ENCODE data around the gene SYTL3.

Gene SYTL3

DNA sequence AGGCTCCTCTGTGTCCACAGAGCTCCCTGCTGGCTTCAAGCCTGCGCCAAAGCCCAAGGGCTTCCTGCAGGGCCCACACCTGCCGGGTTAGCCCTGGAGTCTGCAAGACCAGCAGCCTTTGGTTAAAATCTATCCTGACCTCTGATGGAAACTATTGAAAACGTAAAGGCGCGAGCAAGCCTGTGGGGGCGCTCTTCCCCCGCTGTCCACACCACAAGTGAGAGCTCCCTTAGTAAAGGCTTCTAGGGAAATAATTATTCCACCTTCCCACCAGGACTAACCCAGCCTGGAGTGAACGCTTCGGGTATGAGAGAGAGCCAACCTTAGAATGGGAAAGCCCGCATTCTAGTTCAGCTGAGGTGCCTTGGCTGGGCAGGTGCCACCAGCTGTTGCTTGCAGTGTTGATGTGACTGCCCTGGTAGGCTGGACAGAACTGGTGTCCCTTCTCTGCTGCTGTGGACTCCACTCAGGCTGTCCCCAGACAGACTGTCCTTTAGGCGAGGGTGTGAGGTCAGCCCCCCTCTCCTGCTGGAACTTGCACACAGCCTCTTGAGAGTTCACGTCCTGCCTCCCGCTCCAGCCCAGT lies 68.7 kb downstream of the SYTL3 start:
- DNase-seq (ENCODE audit: low read depth), result no peak

DNA sequence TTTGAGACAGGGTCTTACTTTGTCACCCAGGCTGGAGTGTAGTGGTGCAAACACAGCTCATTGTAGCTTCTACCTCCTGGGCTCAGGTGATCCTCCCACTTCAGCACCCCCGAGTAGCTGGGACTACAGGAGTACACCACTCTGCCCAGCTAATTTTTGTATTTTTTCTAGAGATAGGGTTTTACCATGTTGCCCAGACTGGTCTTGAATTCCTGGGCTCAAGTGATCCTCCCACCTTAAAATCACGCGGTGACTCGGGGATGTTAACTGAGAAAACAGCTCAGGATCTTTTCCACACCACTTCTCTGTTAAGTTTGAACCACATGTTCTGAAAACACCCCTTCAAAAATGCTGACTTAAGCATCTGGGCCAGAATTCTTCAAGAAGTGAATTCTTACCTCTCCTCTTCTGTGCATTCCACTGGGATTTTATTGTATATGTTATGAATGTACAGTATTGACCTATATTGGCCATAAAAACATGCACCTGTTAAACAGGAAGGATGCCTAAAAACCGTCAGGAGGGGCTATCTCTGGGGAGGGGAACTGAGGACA lies 72.4 kb downstream of the SYTL3 start:
- no peak for DNase-seq (ENCODE audit: low read depth)

DNA sequence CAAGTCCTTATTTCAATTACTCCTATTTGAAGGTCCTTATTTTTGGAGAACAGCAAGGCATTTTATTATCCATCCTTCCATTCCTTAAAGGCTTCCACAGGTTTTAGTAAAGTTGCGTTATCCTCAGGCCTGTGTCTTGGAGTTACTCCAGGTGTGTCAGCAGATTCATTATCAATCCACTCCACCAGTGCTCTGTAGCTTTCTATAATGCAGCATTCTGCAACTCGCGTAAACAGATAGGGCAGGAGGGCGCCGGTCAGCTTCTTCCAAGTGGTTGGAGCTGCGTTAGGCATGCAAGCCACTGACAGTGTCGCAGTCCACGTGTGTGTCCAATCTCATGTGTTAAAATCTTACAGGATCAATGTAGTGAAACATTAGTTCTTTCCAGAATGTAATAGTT lies 75.8 kb downstream of the SYTL3 start:
- DNase-seq (ENCODE audit: low read depth), result no peak

DNA sequence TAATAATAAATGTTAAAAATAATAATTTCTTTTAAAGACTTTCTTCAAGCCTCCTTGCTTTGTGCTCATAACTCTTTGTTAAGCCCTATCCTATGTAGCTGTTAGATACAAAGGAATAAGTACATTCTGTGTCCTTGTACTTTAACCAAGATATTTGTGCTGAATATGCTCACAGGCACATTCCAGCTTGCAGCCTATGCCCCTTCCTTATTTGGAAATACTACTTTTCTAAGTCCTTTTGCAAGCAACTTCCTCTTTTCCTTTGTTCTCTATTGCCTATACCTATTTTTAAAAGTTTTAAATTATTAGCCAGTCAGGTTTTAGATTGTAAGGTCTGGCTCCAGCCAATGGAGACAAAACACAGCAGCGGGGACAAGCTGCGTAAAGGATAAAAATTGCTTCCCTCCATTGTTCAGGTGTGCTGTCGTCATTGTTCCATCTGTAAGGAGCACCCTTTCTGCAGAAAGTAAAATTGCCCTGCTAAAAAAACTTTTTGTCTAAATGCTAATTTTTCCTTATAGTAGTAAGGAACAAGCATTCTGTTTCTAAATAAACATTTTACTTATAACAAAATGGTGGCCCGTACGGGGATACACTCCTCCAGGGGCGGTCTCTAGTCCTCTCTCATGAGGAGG lies 80.2 kb downstream of the SYTL3 start:
- DNase-seq (ENCODE audit: low read depth), result no peak

DNA sequence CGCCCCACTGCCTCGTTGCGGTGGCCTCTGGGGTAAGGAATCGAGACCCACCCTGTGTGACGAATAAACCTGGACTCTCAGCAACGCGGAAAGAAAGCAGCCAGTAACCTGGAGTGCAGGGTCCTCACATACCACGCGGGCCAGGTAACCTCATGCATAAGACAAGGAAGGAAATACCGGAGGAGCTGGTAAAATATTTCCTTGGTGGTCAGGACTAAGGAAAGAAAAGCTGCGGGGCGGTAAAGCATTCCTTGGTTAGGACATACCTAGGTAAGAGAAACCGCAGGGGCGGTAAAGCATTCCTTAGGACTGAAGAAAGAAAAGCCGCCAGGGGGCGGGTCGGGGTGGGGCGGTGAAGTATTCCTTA lies 80.7 kb downstream of the SYTL3 start:
- DNase-seq (ENCODE audit: low read depth), result no peak

DNA sequence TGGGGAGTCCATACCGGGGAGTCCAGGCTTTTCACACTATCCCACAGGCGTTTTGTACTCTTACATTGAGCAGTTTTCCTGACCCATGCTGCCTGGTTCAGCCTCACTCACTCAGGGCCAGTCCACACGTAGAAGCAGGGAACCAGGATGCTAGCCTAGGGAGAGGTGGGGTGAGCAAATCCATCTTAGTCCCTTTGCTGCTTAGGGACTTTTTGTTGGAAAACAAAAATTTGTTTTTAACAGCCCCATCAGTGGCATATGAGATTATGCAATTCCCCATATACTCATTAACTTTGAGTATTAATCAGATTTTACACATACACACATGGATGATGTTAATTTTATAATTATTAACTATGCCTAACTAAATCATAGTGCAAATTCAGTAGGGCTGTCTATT lies 85.2 kb downstream of the SYTL3 start:
- no peak for DNase-seq (ENCODE audit: low read depth)

DNA sequence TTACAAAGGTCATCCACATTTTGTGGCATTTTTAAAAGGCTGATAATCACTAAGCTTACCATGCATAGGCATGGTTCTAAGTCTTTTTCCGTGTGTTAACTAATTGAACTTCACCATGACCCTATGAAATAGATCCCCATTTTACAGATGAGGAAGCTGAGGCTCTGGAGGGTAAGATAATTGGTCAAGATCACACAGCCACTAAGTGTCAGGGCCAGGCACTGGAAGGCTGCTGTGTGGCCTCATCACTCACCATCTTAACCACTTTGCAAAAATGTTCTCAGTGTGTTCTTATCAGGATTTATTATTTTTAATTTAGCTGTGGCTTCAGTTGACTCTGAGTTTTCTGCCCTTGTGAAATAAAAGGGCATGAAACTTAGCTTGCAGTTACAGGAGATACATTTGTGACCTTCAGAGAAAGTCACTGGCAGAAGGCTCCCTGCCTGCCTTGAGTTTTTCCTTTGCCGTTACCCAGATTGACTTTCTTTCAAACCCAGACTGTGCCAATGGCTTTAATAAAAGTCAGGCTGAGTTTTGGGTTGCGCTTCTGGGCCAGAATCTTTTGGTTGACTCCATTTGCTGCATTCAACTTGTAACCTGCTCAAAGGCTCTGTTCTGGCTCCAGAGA lies 87.3 kb downstream of the SYTL3 start:
- DNase-seq (ENCODE audit: low read depth), result no peak

DNA sequence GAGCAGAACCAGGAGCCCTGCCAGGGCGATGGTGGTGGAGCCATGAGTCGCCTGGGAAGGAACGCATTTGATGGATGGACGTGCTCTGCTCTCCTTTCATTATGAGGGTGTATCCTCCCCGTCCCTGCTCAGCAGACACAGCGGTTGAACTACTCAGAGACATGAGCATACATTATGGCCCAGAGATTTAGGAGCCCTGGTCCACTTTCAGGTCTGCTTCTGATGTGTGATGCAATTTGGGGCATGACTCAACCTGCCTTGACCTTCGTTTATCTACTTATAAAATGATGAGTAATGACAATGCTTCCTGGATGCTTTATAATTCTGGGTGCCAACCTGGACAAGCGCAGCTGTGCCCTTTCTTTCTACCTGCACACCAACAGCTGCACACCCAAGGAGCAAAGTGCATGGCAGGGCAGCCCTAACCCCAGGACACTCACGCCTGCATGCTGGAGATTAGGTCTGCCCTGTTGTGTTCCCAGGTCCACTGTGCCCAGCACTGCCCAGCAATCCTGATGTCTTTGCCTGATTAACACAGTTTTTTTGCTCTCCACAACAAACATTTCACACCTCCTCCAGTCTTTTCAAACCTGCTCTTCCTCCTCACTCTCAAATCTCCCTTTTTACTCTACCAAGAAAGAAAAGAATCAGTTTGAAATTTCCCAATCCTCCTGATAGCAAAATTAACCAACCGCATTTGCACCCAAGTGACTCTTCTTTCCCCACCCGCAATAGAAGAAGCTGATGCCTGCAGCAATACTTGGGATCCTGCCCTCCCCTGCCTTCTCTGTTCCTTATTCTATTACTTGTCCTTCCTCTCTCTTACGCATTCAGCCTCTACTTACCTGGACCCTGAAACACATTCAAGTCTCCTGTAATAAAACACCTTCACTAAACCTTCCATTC lies 88.1 kb downstream of the SYTL3 start:
- DNase-seq (ENCODE audit: low read depth), result no peak

DNA sequence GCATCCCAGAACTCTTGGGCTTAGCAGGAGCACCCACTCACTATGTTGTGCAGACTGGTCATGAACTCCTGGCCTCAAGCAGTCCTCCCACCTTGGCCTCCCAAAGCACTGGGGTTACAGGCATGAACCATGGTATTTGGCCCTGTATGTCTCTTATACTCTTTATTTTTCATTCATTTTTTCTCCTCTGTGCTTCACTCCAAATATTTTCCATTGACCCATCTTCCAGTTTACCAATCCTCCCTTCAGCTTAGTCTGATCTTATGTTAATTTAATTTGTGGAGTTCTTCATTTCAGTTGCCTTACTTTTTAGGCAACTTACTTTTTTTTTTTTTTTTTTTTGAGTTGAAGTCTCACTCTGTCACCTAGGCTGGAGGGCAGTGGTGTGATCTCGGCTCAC lies 89.8 kb downstream of the SYTL3 start:
- no peak for DNase-seq (ENCODE audit: low read depth)

DNA sequence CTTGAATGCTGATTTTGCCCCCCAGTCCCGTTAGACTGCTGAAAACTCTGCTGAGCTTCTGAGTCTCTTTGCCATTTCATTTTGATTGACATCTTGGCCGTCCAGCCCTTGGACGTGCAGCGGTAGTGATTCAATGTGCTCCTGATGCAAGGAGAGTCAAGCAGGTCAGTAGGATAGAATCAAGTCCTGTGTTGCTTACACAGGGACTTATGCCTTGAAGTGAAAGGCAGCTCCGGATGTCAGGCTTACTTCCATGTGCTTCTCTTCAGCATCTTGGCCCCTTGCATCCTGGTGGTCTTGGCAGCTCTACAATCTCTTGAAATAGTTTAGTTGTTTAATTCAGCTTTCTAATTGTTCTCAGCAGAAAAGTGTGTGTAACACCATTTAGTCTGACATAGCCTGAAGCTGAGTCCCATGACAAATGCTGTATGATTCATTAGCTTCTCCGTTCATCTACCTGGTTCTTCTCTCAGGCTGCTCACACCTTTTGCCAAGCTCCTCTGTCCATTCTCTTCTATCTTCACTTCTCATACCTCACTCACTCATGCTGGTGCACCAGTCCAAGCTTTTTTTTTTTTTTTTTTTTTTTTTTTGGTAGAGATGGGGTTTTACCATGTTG lies 93.3 kb downstream of the SYTL3 start:
- DNase-seq (ENCODE audit: low read depth), result no peak

DNA sequence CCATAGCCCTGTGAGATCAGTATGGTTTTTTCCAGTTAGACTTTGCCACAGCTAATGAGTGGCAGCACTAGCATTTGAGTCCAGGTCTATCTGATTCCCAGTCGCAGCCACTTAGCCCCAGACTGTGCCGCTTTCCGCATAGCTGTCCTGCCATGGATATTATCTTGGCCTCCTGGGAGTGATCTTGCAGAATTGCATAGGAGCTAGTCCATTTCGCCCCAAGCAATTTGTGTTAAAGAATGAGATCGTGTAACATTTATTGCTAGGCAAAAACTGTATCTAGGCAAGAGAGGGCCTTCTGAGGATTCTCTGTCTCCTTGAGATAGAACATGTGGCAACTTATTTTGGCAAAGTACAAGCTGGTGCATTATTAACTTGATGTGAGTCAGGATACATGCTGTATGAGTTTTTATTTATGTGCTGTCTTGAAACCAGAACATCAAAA lies 95.2 kb downstream of the SYTL3 start:
- no peak for DNase-seq (ENCODE audit: low read depth)

DNA sequence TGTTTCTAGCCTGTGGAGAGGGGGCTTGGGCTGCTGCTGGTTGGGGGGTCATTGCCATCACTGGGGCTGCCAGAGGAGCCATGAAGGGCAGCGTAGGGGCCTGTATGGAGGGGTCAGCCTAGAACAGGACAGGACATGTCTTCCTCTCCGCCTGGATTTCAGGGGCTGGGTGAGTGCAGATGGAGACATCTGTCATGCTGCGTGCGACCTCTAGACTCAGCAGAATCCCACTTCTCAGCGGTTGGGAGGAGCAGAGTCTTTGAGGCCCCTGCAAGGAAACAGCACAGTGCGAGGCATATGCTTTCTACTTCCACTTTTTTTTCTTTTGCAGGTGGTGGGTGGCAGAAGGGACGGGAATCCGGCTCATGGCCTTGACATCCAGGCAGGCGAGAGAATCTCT lies 101.4 kb downstream of the SYTL3 start:
- DNase-seq (ENCODE audit: low read depth), result no peak

DNA sequence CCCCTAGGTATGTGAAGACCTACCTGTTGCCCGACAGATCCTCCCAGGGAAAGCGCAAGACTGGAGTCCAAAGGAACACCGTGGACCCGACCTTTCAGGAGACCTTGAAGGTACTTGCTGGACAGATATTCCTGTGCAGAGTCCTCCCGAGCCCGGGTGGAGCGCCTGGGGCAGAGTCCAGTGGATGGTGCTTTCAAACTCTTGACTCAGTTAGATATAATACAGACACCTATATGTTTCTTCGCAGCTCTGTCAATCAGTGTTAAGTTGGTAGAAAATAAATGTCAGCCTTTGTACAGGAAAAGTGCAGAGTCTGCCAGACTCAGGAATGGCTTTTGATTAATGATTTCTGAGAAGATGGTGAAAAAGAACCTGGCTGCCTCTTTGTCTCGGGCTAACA lies 102.1 kb downstream of the SYTL3 start:
- DNase-seq (ENCODE audit: low read depth), result no peak

DNA sequence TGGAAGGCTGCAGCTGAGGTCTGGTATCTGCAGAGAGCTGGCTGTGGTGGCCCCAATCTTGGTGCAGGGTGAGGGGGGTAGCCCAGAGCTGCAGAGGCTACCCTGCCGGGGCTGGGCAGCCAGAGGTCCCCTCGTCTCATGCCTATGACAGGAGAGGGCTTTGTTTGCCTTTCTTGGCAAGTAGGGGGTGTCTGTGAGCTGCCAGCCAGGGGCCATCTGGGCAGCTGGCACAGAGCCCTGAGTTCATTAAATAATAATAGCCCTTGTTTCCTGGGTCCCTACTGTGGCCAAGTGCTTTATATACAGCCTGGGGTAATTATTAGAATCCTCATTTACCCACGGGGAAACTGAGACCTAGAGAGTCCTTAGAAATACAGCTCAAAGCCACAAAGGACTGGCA lies 102.8 kb downstream of the SYTL3 start:
- no peak for DNase-seq (ENCODE audit: low read depth)

DNA sequence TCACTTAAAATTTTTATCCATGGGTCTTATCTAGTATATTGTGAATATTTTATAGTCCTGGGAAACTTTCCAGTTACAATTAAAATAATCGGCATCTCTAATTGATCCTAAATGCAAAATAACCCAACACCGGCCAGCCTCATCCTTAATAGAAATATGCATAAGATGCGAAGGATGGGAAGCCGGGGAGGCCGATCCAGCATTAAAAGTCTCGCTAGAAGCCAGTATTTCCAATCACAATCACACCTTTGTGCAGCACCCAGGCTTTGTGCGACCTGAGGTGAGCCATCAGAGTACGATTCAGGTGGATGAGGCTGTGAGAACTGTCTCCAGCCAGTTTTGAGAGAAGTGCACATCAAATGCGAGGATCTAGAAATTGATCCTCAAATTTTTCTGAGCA lies 104.0 kb downstream of the SYTL3 start:
- DNase-seq (ENCODE audit: low read depth), result no peak

DNA sequence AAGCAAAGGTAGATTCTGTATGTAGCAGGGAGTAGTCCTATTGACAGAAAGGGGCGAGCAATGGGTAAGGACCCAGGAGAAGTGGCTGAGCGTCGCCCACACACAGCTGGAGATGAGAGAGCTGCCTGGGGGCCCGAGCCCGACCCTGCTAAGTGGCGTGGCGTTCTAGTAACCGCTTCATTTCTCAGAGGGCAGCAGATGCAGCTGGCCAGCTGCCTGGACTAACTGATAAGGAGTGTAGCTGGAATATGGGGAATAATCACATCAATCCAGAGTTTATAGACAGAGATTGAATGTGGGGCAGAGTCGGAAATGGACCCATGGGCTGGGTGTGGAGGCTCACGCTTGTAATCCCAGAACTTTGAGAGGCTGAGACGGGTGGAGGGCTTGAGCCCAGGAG lies 104.9 kb downstream of the SYTL3 start:
- DNase-seq (ENCODE audit: low read depth), result no peak

DNA sequence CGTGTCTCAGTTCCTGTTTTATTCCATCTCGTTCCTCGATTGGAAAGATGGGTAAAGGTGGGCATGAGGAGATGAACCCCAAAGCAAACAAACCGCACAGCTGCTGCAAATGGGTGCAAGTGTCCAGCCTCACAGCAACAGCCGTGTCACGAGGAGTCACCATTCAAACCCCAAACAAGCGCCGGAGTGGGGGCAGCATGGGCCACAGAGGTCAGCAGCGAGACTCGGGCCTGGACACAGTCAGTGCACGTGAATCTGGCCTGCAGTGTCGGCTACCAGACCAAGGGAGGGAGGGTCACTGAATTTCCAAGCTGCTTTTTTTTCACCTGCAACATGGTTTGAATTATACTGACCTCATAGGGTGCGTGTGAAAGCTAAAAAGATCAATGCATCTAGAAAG lies 105.8 kb downstream of the SYTL3 start:
- no peak for DNase-seq (ENCODE audit: low read depth)

DNA sequence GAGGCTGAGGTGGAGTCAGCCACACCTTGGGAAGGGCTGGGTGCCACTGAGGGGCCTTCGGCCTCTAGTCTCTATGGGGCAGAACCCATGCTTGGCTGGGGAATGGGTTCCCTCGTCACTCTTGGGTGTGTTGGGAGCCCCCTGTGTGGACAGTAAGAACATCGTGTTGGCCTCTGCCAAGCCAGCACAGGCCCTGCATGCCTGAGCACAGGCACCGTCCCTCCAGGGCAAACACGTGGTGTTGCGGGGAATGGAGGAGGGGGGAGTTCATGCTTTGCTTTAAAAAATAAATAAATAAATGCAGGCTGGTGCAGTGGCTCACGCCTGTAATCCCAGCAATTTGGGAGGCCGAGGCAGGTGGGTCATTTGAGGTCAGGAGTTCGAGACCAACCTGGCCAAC lies 106.3 kb downstream of the SYTL3 start:
- DNase-seq (ENCODE audit: low read depth), result no peak

DNA sequence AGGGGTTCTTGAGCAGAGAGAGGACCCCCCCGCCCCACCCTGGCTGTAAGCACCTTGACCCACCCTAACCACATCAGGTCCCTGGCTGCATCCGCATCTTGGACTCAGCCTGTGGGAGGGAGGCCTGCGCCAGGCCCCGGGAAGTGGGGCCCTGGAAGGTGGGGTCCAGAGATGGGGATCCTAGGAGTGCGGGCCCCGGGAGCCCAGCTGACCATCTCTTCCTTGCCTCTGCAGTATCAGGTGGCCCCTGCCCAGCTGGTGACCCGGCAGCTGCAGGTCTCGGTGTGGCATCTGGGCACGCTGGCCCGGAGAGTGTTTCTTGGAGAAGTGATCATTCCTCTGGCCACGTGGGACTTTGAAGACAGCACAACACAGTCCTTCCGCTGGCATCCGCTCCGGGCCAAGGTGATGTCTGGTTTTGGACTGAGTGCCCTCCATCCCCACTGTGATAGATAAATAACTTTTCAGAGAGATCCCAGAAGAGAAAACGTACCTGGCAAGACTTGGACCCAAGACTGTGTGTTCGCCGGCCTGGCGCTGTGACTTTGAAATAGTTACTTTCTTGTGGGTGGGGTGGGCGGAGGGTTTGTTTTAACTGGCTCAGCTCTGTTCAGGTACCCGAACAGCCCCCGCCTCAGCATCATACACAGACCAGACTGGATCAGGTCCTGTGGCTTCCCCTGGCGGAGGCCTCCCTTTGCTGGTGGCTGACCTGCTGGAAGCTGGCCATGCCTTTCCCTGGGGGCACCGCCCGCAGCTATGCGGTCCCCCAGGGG lies 107.3 kb downstream of the SYTL3 start:
- DNase-seq (ENCODE audit: low read depth), result no peak

DNA sequence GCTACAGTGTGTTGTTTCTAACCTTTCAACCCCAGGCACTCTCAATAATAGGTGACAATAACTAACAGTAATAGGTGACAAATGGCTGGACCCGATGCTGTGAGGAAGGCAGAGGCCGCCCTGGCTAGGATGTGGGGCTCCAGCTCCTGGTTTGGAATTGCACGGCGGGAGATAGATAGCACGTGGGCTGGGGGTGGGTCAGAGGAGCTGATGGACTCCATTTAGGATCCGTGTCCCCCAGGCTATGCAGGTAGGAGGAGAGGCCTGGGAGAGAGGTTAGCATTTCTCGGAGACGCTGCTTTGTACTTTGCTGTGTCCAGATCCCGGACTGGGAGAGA lies 107.9 kb downstream of the SYTL3 start:
- no peak for DNase-seq (ENCODE audit: low read depth)

DNA sequence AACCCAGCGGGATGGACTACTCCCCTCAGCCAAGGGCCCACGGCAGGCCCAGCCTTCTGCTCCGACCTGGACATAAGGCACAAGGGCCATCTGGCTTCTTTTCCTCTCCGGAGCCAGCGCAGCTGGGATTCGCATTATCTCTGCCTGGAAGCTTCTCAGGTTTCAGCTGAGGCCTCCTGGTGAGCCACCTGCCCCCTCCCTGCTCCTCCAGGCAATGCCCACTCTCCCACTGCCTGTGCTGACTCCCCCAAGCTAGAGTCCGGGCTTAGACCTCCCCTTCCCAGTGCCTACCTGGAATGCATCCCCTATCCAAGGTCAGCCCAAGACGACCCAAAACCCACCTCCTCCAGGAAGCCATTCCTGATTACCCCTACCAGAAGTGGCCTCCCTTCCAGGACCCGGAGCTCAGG lies 108.6 kb downstream of the SYTL3 start:
- DNase-seq (ENCODE audit: low read depth), result no peak

All from HS-27A (cell line).